Islet of Langerhans (tissue), 1 donor: ENCODE results near the gene CHST11.

Experiments
- FAIRE-seq: peaks from one replicate; lab custom pipeline; 2011; peaks lifted over from hg19 to GRCh38; lab: Jason Lieb, UNC

The CHST11 gene

DNA sequence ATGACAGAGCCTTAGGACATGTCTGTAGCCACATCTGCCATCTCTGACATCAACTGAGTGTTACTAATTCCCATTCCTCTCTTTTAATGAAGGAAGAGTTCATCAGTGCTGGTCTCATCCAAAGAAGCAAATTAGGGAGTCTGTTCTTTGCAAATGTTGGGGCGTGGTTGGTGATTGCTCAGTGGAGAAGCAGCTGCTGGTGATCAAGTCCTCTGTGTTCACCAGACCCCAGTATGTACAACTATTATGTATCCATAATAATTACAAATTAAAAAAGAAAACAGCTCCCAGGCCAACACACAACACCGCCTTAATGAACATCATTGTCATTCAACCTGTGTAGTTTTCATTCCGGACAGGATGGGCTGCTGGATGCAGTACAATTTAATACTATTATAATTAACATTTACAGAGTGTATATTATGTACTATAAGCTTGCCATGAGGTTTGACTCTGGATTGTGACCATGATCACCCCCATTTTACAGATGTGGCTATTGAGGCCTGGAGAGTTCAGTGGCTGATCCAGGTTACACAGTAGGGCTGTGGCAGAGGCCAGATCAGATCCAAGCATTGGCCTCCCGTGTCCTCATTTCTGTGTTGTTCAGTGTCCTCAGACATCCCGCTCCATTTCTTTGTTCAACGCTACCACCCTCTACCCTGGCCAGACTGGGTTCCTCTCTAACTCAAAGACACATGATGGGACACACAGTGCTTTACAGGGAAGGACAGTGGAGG, 179.0 kb downstream of the CHST11 start:
- FAIRE-seq = no peak

- no peak for FAIRE-seq
Measured at GRCh38 chr12:104636496-104636895, 179.7 kb downstream of the CHST11 start.

GRCh38 chr12:104637604-104638003, 180.9 kb downstream of the CHST11 start:
- no peak for FAIRE-seq

DNA sequence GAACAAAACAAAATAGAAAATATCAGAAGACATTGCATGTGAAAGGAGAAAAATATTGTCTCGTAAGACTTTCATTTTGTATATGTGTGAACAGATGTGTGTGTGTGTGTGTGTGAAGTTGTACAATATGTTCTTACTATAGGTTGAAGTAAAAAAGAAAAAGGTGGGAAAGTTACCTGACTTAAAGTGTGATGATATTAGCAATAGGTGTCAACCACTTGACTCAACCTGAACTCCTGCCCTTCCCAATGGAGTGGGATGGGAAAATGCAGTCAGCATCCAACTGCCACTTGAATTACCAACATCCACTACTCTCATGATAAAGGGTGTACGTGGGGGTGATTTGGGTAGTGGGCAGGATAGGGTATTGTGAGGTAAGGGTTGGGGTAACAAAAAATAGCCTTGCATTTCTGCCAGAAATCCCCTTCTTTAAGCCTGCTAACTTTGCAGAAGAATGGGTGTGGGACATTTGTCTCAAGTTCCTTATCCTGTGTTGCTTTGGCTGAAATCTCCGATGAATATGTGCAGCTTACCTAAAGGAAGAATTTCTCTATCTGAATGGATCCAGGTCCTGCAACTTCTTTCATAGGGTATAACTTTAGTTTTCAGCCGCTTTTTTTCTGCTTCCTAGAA, 181.6 kb downstream of the CHST11 start:
- FAIRE-seq = no peak

DNA sequence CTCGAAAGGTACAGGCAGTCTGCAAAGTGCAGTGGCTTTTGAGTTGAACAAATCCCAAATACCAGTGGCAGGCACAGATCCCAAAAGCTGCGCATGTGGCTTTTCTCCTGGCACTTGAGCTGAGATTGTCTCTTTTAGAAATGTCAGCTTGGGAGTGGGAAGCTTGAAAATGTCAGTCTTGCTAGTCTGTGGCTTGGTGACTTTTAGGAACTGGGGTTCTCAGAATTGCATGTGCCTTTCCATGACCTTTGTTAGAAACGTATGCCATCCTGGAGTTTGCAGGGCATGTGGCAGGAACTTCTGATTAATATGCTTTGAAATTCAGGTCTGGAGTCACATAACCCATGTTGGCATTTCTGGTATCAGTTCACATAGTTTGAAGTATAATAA, 182.1 kb downstream of the CHST11 start:
- no peak for FAIRE-seq

DNA sequence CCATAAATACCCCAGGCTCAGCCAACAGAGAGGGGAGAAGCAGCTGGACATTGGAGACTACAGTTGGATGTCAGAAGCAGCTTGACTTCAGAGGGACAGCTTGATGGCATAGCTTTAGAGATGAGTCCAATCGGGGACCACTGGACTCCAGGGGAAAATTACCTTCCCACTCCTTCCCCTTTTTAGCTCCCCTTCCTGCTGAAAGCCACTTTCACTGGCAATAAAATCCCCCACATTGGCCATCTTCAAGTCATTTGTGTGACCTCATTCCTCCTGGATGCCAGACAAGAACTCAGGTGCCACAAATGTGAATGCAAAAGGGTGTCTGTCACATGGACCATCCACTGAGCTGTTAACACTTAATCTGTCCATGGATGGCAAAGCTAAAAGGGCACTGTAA, 184.2 kb downstream of the CHST11 start:
- FAIRE-seq = no peak

- FAIRE-seq = no peak
Measured at GRCh38 chr12:104641862-104642261, 185.1 kb downstream of the CHST11 start.

DNA sequence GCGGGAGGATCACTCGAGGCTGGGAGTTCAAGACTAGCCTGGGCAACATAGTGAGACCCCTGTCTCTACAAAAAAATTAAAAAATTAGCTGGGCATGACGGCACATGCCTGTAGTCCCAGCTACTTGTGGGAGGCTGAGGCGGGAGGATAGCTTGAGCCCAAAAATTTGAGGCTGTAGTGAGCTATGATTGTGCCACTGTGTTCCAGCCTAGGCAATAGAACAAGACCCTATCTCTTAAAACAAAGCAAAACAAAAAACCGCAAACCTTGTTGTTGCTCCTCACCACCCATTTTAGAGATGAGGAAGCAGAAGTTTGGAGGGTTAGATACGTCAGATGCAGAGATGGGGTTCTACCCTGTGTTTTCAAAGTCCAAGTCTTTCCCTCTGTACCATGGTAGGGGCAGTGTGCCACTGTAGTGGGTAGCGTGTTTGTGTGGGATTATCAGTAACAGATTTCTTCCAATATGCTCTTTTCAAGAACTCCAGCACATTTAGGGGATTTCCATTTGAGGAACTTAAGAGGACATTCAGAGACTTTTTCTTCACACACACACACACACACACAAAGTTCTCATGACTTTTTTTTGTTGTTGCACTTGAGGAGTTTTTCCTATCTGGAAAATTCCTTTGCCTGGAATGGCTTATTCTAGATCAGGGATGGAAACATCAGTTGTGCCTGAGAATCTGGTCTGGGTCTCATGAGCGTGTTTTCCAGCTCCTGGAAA, 186.5 kb downstream of the CHST11 start:
- no peak for FAIRE-seq

GRCh38 chr12:104643819-104644669, 187.3 kb downstream of the CHST11 start:
- no peak for FAIRE-seq

- no peak for FAIRE-seq
Measured at GRCh38 chr12:104648756-104649155, 192.0 kb downstream of the CHST11 start.

DNA sequence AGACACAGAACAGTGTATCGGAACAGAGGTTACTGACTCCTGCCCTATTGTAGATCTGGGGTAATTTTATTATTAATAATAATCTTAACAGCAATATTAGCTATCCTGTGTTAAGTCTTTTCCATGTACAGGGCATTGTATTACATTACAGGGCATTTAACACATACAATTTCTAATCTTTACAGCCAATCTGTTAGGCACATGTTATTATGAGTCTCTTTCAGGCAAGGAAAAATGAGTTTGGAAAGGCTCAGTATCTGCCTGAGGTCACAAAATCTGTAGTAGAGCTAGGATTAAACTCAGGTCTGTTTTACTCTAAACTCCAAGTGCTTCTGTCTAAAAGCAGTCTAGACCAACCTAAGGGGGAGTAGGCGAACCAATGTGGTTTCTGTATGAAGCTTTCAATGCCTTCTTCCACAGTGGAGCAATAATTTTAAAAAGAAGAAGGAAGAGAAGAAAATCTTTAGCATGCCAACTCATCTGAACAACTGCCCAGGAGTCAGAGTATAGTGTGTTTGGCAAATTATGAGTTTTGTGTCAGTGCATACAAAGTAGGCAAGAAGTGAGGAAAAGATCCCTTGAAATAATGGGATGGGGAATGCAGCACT, 192.6 kb downstream of the CHST11 start:
- FAIRE-seq = no peak

DNA sequence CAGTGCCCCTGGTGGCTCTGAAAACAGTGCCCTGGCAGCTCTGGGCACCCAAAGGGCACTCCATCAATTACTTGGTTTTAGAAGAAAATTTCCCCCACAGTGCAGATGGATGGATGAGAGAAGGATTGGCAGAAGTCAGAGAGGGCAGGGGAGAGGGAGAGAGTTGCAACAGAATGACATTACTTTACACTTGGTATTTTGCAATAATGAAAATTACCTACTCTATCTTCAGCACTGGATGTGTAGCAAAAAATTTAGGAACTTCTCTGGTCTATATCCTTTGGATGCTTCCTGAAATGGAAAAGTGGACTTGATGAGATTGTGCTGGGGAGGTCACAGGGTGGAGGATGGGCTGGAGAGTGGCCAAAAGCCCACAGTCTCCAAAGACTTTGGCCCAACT, 193.2 kb downstream of the CHST11 start:
- no peak for FAIRE-seq

GRCh38 chr12:104650541-104650940, 193.8 kb downstream of the CHST11 start:
- FAIRE-seq = no peak

DNA sequence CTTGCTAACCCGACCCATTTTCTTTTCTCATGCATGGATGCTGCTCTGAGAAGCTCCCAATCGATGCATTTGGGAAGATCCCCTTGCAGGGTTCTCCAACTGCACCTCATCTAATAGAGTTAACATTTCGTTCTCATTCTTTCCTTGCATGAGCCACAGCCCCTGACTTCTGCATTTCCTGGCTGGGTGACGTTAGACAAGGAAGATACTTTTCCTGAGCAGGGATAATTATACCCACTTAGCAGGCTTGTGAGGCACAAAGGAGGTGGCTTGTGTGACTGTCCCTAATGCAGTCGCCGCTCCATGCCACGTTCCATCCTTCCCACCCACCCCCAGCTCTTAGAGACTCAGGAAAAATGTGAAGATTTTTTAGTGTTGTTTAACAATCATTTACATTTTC, 195.1 kb downstream of the CHST11 start:
- no peak for FAIRE-seq

DNA sequence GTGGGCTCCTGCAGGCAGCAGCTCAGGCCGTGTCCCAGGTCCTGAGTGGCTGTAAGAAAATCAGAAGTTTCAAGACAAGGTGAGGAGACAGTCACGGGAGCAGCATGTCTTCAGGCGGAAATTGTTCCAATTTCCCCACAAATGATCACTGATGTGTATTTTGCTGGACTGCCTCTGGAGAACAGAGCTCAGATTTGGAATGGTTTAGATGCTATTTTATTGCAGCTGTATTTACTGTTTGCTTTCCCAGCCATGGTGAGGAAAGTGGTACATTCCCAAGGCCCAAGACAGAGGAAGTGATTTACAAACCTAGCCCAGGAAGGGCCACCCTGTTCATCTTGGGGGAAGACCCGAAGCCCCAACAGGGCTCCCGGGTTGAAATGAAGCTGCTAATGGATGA, 195.6 kb downstream of the CHST11 start:
- no peak for FAIRE-seq

GRCh38 chr12:104652910-104653309, 196.2 kb downstream of the CHST11 start:
- no peak for FAIRE-seq

DNA sequence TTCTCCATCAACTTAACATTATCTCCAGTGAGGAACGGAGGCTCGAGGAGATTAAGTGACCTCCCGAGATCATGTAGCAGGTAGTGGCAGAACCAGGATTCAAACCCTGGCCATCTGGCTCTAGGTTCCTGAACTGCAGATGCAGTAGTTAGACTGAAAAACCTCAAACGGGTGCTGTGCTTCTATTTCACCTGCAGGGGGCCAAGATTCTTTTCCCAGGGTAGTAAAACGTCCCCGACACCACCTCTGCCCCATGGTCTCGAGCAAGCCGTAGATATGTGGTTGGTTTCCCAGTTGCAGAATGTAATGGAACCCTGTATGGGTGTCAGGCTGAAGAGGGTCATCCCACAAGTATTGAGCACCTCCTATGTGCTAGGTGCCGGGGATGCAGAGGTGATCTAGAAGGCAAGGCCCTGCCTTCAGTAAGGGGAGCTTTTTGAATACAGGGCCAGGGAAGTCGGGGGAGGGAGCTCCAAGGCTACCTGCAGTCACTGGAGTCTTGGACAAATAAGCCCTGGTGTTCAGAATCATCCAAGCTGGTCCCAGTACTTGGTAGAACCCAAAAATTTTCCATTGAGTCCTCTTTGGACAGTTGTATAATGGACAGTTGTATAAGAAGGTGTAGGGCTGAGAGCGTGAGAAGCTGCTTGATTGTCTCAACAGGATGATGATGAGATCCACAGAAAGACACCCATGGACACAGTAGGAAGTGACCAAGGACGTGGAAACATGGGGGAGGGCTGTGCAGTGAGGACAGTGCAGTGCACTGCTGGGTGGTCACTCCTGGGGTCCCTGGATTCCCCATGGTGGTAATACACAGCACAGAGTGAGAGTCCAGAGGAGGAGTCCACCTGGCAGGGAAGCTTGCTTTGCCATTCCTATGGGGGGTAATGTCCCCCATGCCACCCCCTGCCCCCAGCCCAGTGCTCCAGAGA, 197.2 kb downstream of the CHST11 start:
- no peak for FAIRE-seq

GRCh38 chr12:104654665-104655609, 198.2 kb downstream of the CHST11 start:
- FAIRE-seq = no peak

- FAIRE-seq = no peak
Measured at GRCh38 chr12:104656383-104656782, 199.6 kb downstream of the CHST11 start.

DNA sequence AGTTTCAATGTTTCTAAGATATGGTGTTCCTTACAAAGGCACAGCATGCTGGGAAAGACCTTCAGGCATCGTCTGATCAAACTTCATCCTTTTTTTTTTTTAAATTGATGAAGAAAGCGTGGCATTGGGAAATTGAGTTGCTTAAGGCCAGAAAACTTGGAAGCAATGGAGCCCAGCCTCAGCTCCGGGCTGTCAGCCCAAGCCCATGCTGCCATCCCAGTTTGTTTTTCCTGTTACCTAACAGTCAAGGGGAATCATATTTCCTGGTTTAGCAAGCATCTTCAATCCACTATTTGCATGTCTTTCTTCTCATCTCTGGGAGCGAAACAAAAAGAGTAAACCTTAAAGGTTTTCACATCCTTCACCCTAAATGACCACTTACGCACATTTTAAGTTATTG, 200.2 kb downstream of the CHST11 start:
- FAIRE-seq = no peak
